Measurements from ENCODE around the gene ARAP2.
A peak's percentile ranks its signal among the peaks of the same experiment; 100 is the strongest.

Gene ARAP2

GRCh38 chr4:36242629-36243354 is 1.5 kb downstream of the ARAP2 start:
- peak overlapping the region; percentile 98; the same call in 1 of the 2 replicates for H3K4me3 ChIP-seq (ENCODE audit: low read length)
- no peak for TF ChIP-seq ZNF274 (IDR thresholded peaks at IDR 0.05; ENCODE audit: low read depth, low read length)

GRCh38 chr4:36241771-36242170 is 2.5 kb downstream of the ARAP2 start:
- peak overlapping the region; percentile 98; the same call in 1 of the 2 replicates for H3K4me3 ChIP-seq (ENCODE audit: low read length)
- no peak for TF ChIP-seq ZNF274 (IDR thresholded peaks at IDR 0.05; ENCODE audit: low read depth, low read length)

- H3K4me3 ChIP-seq (ENCODE audit: low read length), result no peak overlapping the region
- no peak for TF ChIP-seq ZNF274 (IDR thresholded peaks at IDR 0.05; ENCODE audit: low read depth, low read length)
Observed at GRCh38 chr4:36237366-36238313, 6.7 kb downstream of the ARAP2 start.

- no peak for TF ChIP-seq ZNF274 (IDR thresholded peaks at IDR 0.05; ENCODE audit: low read depth, low read length)
- no peak overlapping the region for H3K4me3 ChIP-seq (ENCODE audit: low read length)
Observed at GRCh38 chr4:36236159-36236558, 8.2 kb downstream of the ARAP2 start.

- TF ChIP-seq ZNF274 (IDR thresholded peaks at IDR 0.05; ENCODE audit: low read depth, low read length), result no peak
- H3K4me3 ChIP-seq (ENCODE audit: low read length), result no peak overlapping the region
Observed at GRCh38 chr4:36235306-36235705, 9.0 kb downstream of the ARAP2 start.

DNA sequence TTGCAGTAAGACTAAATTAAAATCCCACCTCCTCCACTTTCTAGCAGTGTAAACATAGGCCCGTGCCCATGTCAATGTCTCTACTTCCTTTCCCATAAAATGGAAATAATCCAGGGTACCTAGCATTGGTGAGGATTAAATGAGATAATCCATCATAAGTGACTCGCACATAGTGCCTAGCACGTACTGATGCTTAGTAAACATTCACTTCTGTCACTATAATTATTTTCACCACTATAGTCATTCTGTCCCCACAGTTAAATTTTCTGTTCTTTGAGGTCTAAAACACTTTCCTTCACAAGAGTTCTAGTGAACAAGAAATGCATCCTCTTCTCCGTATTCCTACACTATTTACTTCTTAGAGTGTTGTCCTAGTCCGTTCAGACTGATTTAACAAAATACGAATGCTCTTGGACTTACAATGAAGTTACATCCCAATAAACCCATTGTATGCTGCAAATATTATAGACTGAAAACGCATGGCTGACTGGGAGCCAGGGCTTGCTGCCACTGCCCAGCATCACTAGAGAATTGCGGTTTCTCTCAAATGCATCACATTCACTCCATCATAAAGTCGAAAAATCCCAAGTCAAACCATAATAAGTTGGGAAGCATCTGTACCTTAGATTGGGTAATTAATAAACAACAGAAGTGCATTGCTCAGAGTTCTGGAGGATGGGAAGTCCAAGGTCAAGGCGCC is 10.6 kb downstream of the ARAP2 start:
- no peak overlapping the region for H3K4me3 ChIP-seq (ENCODE audit: low read length)
- no peak for TF ChIP-seq ZNF274 (IDR thresholded peaks at IDR 0.05; ENCODE audit: low read depth, low read length)

- TF ChIP-seq ZNF274 (IDR thresholded peaks at IDR 0.05; ENCODE audit: low read depth, low read length), result no peak
- H3K4me3 ChIP-seq (ENCODE audit: low read length), result no peak overlapping the region
Observed at GRCh38 chr4:36230534-36230933, 13.8 kb downstream of the ARAP2 start.

- no peak overlapping the region for H3K4me3 ChIP-seq (ENCODE audit: low read length)
- no peak for TF ChIP-seq ZNF274 (IDR thresholded peaks at IDR 0.05; ENCODE audit: low read depth, low read length)
Observed at GRCh38 chr4:36227913-36228312, 16.4 kb downstream of the ARAP2 start.

GRCh38 chr4:36226430-36227227 is 17.7 kb downstream of the ARAP2 start:
- H3K4me3 ChIP-seq (ENCODE audit: low read length), result no peak overlapping the region
- no peak for TF ChIP-seq ZNF274 (IDR thresholded peaks at IDR 0.05; ENCODE audit: low read depth, low read length)

DNA sequence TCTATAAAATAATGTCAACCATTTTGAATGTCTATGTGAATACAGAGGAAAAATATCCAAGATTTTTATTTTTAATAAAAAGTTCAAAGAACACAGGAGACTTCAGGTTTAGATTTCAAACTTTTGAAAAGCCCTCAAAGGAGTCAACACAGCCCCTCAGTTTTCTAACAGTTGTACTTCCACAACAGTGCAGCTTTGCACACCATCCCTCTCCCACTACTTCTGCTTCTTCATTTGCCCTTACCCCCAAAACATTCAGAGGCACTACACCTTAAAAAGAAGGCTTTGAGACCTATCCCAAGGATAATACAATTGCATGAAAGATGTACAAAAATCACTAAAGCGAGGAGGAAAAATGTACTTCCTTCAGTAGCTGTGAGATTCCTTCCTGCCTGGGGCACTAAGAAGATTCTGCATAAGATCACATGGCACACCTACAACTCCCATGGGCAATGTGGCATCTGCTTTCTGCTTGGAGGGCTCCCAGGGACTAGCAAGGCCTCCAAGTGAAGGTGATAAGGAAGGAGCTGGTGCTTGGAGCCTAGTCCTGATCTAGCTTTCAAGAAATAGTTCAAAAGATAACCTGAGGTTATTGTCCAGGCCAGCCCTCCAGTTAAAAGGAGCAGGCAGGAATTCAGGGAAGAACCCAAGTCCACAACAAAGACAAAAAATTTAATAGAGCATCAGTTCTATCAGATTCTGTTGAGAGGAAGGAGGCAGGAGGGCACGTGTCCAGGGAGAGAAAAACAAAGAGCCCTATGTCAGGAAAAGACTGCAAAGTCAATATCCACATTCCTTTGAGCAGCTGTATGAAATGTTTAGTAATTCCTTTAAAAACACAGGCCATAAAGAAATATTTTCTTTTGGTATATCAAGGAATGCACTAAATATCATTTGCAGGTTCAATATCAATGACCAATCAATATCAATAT is 19.1 kb downstream of the ARAP2 start:
- H3K4me3 ChIP-seq (ENCODE audit: low read length), result no peak overlapping the region
- no peak for TF ChIP-seq ZNF274 (IDR thresholded peaks at IDR 0.05; ENCODE audit: low read depth, low read length)

- no peak overlapping the region for H3K4me3 ChIP-seq (ENCODE audit: low read length)
- no peak for TF ChIP-seq ZNF274 (IDR thresholded peaks at IDR 0.05; ENCODE audit: low read depth, low read length)
Observed at GRCh38 chr4:36222702-36223101, 21.6 kb downstream of the ARAP2 start.

DNA sequence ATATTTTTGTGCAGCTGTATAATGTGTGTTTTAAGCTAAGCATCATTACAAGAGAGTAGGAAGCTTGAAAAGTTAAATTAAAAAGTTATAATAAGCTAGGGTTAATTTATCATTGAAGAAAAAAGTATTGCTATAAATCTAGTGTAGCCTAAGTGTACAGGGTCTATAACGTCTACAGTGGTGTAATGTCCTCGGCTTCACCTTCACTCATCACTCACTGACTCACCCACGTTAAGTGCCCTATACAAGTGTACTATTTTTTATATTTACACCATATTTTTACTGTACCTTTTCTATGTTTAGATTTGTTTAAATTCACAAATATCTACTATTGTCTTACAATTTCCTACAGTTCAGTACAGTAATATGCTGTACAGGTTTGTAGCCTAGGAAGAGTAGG is 23.5 kb downstream of the ARAP2 start:
- no peak for TF ChIP-seq ZNF274 (IDR thresholded peaks at IDR 0.05; ENCODE audit: low read depth, low read length)
- no peak overlapping the region for H3K4me3 ChIP-seq (ENCODE audit: low read length)

GRCh38 chr4:36218121-36218520 is 26.2 kb downstream of the ARAP2 start:
- H3K4me3 ChIP-seq (ENCODE audit: low read length), result no peak overlapping the region
- no peak for TF ChIP-seq ZNF274 (IDR thresholded peaks at IDR 0.05; ENCODE audit: low read depth, low read length)

All from GM08714 (cell line).